GM12878 (cell line): Measurements from ENCODE around the gene CTNNA1. TPM values are rescaled to one million over a fixed set of nuclear protein-coding genes. Genes with fewer than 3 reads are reported as not detected.

Source experiments
- ATAC-seq: fragments of 200-7000 bp; cut with Tn5 transposase; 3 replicates; pipeline ENCODE4 v1.9.1; 2020; ENCODE audit warnings: mild to moderate bottlenecking, moderate library complexity
- BruUV-seq: library from RNA; stranded (reverse); fragments of 400-500 nt; replicated peaks from 2 replicates; lab custom pipeline; 2021; lab: Mats Ljungman, UMichigan
- CTCF ChIA-PET: fragments of 300-600 bp; sonication (Branson Sonifier 250); formaldehyde crosslinking; extraction: SDS; loops from one replicate; lab custom pipeline; 2021; ENCODE audit warnings: inconsistent platforms; lab: Yijun Ruan, JAX
- POLR2A ChIA-PET: fragments of 350-600 bp; formaldehyde crosslinking; extraction: SDS; loops from one replicate; lab custom pipeline; 2021; ENCODE audit warnings: inconsistent platforms; lab: Charles Lee
- RAD21 ChIA-PET: fragments of 300-600 bp; sonication (Branson Sonifier 250); formaldehyde crosslinking; loops from one replicate; lab custom pipeline; 2023; ENCODE audit warnings: antibody characterized with exemption; ENCODE audit not compliant: unreplicated experiment; lab: Charles Lee
- SMC1A ChIA-PET: fragments of 300-600 bp; sonication (Branson Sonifier 250); formaldehyde crosslinking; loops from one replicate; lab custom pipeline; 2023; ENCODE audit not compliant: unreplicated experiment, uncharacterized antibody; lab: Charles Lee
- DNase-seq: peaks from one replicate; pipeline ENCODE4 v3.0.0-alpha.2; 2011; ENCODE audit warnings: low read depth, low spot score
- FAIRE-seq: peaks from 3 replicates; lab custom pipeline; 2011; peaks lifted over from hg19 to GRCh38; lab: Jason Lieb, UNC
- H2AFZ ChIP-seq: 2 replicates; pipeline ENCODE4 v1.6.0; 2011; ENCODE audit warnings: low read depth, low read length, control low read depth; ENCODE audit not compliant: control insufficient read depth
- H3K27ac ChIP-seq: 2 replicates; pipeline ENCODE4 v1.5.1; 2011; ENCODE audit warnings: control low read depth; ENCODE audit not compliant: control insufficient read depth, insufficient read depth
- H3K27me3 ChIP-seq, 2 experiments: replicated peaks in 1 of 2; 2 replicates each; pipeline versions ENCODE4 v1.6.0 to v1.6.1; 2011; ENCODE audit warnings: low read length in 1 of 2; ENCODE audit not compliant: control insufficient read depth in 2 of 2, insufficient read depth in 2 of 2
- H3K36me3 ChIP-seq, 2 experiments: 2 replicates each; pipeline ENCODE4 v1.5.1; 2011; ENCODE audit warnings: low read length in 1 of 2; ENCODE audit not compliant: control insufficient read depth in 2 of 2, insufficient read depth in 2 of 2
- H3K4me1 ChIP-seq: 2 replicates; pipeline ENCODE4 v1.6.1; 2011; ENCODE audit warnings: mild to moderate bottlenecking, low read length, moderate library complexity, mixed read lengths; ENCODE audit not compliant: control insufficient read depth, insufficient read depth
- H3K4me2 ChIP-seq: 2 replicates; pipeline ENCODE4 v1.6.0; 2011; ENCODE audit warnings: control low read depth; ENCODE audit not compliant: control insufficient read depth, insufficient read depth
- H3K4me3 ChIP-seq: fragments of 200-600 bp; sonication (generic); 2 replicates; pipeline ENCODE4 v1.5.1; 2016
- H3K79me2 ChIP-seq: 2 replicates; pipeline ENCODE4 v1.6.0; 2011; ENCODE audit warnings: low read length; ENCODE audit not compliant: control insufficient read depth, insufficient read depth
- H3K9ac ChIP-seq: 2 replicates; pipeline ENCODE4 v1.8.0; 2011; ENCODE audit warnings: low read length, control low read depth, mixed read lengths; ENCODE audit not compliant: control insufficient read depth, insufficient read depth
- H3K9me3 ChIP-seq: replicated peaks from 3 replicates; pipeline ENCODE4 v1.5.1; 2011; ENCODE audit warnings: mild to moderate bottlenecking, low read length; ENCODE audit not compliant: control insufficient read depth, insufficient read depth
- H4K20me1 ChIP-seq: 2 replicates; pipeline ENCODE4 v1.6.0; 2011; ENCODE audit not compliant: control insufficient read depth, insufficient read depth
- BRCA1 ChIP-seq: IDR thresholded peaks from 2 replicates; pipeline ENCODE4 v1.6.1; 2011; ENCODE audit warnings: low read depth, low read length, improper control_type of control experiment
- CBFB ChIP-seq: IDR thresholded peaks from 2 replicates; pipeline ENCODE4 v1.6.1; 2016; ENCODE audit warnings: antibody characterized with exemption, low read depth
- CBX3 ChIP-seq: fragments of 200-600 bp; sonication (generic); IDR thresholded peaks from 2 replicates; pipeline ENCODE4 v1.6.1; 2016; ENCODE audit warnings: low read depth, borderline replicate concordance
- CREB1 ChIP-seq: IDR thresholded peaks from 2 replicates; pipeline ENCODE4 v1.6.1; 2012; ENCODE audit warnings: low read depth, mild to moderate bottlenecking, inconsistent platforms
- E2F8 ChIP-seq: fragments of 450-650 bp; IDR thresholded peaks from 2 replicates; pipeline ENCODE4 v1.6.1; 2018; ENCODE audit warnings: mild to moderate bottlenecking, low read depth, moderate library complexity; ENCODE audit not compliant: partially characterized antibody
- EZH2 ChIP-seq: IDR thresholded peaks from 2 replicates; pipeline ENCODE4 v1.6.1; 2012; ENCODE audit warnings: low read depth, mild to moderate bottlenecking, control low read depth, inconsistent platforms, low read length, borderline replicate concordance; ENCODE audit not compliant: control insufficient read depth
- HDGF ChIP-seq: fragments of 450-650 bp; IDR thresholded peaks from 2 replicates; pipeline ENCODE4 v1.6.1; 2016; ENCODE audit warnings: antibody characterized with exemption
- IKZF1 ChIP-seq: fragments of 450-650 bp; conservative IDR thresholded peaks from 2 replicates; pipeline ENCODE4 v1.6.1; 2017; ENCODE audit warnings: antibody characterized with exemption, mild to moderate bottlenecking
- IKZF2 ChIP-seq, 2 experiments: fragments of 450-650 bp; IDR thresholded peaks; 2 replicates each; pipeline ENCODE4 v1.6.1; 2017; ENCODE audit warnings: mild to moderate bottlenecking in 2 of 2, moderate library complexity in 2 of 2
- IRF4 ChIP-seq: IDR thresholded peaks from 2 replicates; pipeline ENCODE4 v1.6.1; 2011; ENCODE audit warnings: low read depth, low read length
- LARP7 ChIP-seq: fragments of 450-650 bp; IDR thresholded peaks from 2 replicates; pipeline ENCODE4 v1.6.1; 2017; ENCODE audit warnings: mild to moderate bottlenecking
- MEF2A ChIP-seq: IDR thresholded peaks from 2 replicates; pipeline ENCODE4 v1.6.1; 2011; ENCODE audit warnings: low read depth, mild to moderate bottlenecking, low read length, moderate library complexity; ENCODE audit not compliant: insufficient read depth
- NR2C2 ChIP-seq: IDR thresholded peaks from 2 replicates; pipeline ENCODE4 v1.6.1; 2011; ENCODE audit warnings: borderline replicate concordance, low read depth; ENCODE audit not compliant: control insufficient read depth, insufficient read length
- RUNX3 ChIP-seq: IDR thresholded peaks from 2 replicates; pipeline ENCODE4 v1.6.1; 2012; ENCODE audit warnings: low read length, inconsistent platforms
- SMC3 ChIP-seq: IDR thresholded peaks from 2 replicates; pipeline ENCODE4 v1.6.1; 2011; ENCODE audit warnings: low read length, improper control_type of control experiment, borderline replicate concordance
- SRF ChIP-seq, 2 experiments: IDR thresholded peaks; 2 replicates each; pipeline ENCODE4 v1.6.1; 2011; ENCODE audit warnings: low read depth in 2 of 2, low read length in 2 of 2, mild to moderate bottlenecking in 1 of 2, moderate library complexity in 1 of 2
- YBX1 ChIP-seq: fragments of 450-650 bp; IDR thresholded peaks from 2 replicates; pipeline ENCODE4 v1.6.1; 2016; ENCODE audit warnings: antibody characterized with exemption
- WGBS: methylation state at CpG from one replicate; pipeline ENCODE4 v1.1.6; 2016; ENCODE audit warnings: low lambda C conversion rate; ENCODE audit not compliant: insufficient replicate concordance, insufficient coverage; ENCODE audit errors: missing lambda C conversion rate; 5-methylcytosine and 5-hydroxymethylcytosine counted together
- in situ Hi-C: fragments of 300-500 bp; cut with MboI; formaldehyde crosslinking; loops from 9 replicates; pipeline ENCODE4 v1.14.3; 2018; ENCODE audit warnings: mixed read lengths
- intact Hi-C: fragments of 100-400 bp; cut with micrococcal nuclease; formaldehyde crosslinking; loops from one replicate; pipeline ENCODE4 v1.14.2; 2022; ENCODE audit not compliant: unreplicated experiment
- polyA plus RNA-seq, 11 experiments: library from polyadenylated mRNA; depleted of rRNA in 4 of 11; unstranded in 6 of 11; stranded (reverse) in 5 of 11; fragments of >200 nt; fragmentation: Nextera tagmentation in 4 of 11; fragmentation: Illumina TruSeq in 1 of 11; extraction: Ambion mirVana in 4 of 11; extraction: Trizol in 1 of 11; gene quantifications; 1 replicate in 1 of 11; 2 replicates in 10 of 11; pipeline versions ENCODE4 v1.2.1 to v1.2.3, GENCODE V29; 2011 to 2016; ENCODE audit warnings: inconsistent platforms in 2 of 11, missing spikeins in 2 of 11, low read depth in 1 of 11
- total RNA-seq, 4 experiments: library from RNA; depleted of rRNA in 3 of 4; stranded (reverse); fragments of >200 nt in 3 of 4; fragmentation: Illumina TruSeq in 1 of 4; extraction: Trizol in 1 of 4; gene quantifications; 2 replicates each; pipeline versions ENCODE4 v1.2.1 to v1.2.3, GENCODE V29; 2013 to 2021
- TF ChIP-seq, protein P1 (sequence below): fragments of 450-650 bp; conservative IDR thresholded peaks from 2 replicates; pipeline ENCODE4 v1.6.1; 2017; ENCODE audit warnings: mild to moderate bottlenecking, moderate library complexity

Gene CTNNA1
- total and polyA plus RNA-seq, 10 of the 15 experiments (the other 5 are each of a cell fraction or from before 2014, with no cell fraction given) = 32.6 to 104 (median 57.7) TPM

DNA sequence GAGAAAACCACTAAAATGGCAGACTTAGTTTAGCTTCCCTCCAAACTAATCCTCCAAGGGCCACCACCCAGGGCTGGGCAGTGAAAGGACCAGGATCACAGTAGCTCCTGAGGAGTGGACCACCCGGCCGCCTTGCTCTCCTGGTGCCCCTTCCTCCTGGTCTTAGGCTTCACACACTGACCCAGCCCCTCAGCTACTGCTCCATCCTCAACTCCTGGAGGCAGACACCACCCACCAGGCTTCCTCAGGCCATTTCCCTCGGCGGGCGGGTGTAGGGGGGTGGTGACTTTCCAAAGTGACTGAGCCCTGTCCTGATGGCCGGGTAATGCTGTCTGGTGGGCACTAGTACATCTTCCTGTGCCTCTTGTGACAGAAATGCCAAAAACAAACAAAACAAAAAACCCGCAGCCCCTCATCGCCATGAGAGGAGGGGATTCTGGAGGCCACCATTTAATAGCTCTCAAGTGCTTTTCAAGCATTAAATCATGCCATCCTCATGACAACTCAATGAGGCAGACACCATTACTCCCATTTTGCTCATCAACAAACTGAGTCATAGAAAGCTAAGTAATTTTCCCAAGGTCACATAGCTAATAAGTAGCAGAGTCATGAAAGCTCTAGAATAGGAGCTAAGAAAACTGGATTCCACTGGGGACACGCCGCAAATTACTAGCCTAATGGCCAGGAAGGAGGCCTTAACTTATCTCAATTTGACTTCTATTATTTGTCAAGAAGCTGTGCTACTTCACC lies 213.2 kb downstream of the CTNNA1 start:
- H3K27me3 ChIP-seq = no peaks in the 10 kb centered on the region
- no peak overlapping the region for H3K4me2 ChIP-seq
- H3K36me3 ChIP-seq = peaks cover 0 to 8% of the 10 kb centered on the region in 2 experiments; a peak in 1 of 4 replicates
- in situ Hi-C loops = no loop called here
- CTCF ChIA-PET = interaction anchor here (1.1 kb wide), 1 partner anchor 13 kb away, joined by 3 read pairs; no protein-coding TSS in a partner anchor
- POLR2A ChIA-PET = no interaction called here
- no peaks in the 10 kb centered on the region for H4K20me1 ChIP-seq
- H3K9ac ChIP-seq = no peak overlapping the region
- RAD21 ChIA-PET = no interaction called here
- SMC1A ChIA-PET = interaction anchor here (0.6 to 2.3 kb wide), 2 partner anchors 10 to 166 kb away, joined by 3 to 8 read pairs; no protein-coding TSS in a partner anchor
- no peak overlapping the region for H3K27ac ChIP-seq
- no peaks in the 10 kb centered on the region for H3K9me3 ChIP-seq
- ATAC-seq (no peak), FAIRE-seq (no peak), DNase-seq (no peak)
- H3K79me2 ChIP-seq = no peaks in the 10 kb centered on the region
- H3K4me1 ChIP-seq = no peaks in the 10 kb centered on the region
- no TSS peak for BruUV-seq
- 90% methylated on average over 10 of the region's 10 CpGs for WGBS
- intact Hi-C loops = no loop called here
- TF ChIP-seq SRF (IDR thresholded peaks at IDR 0.05; ENCODE audit: low read depth in 2 of 2, low read length in 2 of 2) (no peak), E2F8 (no peak), NR2C2 (no peak), RUNX3 (no peak), BRCA1 (no peak), LARP7 (no peak), IKZF2 (IDR thresholded peaks at IDR 0.05) (no peak), HDGF (no peak), MEF2A (no peak), IRF4 (no peak), CREB1 (no peak), CBFB (no peak), IKZF1 (no peak), YBX1 (no peak), CBX3 (no peak), SMC3 (no peak), EZH2 (no peak)
- TF ChIP-seq, protein P1, sequence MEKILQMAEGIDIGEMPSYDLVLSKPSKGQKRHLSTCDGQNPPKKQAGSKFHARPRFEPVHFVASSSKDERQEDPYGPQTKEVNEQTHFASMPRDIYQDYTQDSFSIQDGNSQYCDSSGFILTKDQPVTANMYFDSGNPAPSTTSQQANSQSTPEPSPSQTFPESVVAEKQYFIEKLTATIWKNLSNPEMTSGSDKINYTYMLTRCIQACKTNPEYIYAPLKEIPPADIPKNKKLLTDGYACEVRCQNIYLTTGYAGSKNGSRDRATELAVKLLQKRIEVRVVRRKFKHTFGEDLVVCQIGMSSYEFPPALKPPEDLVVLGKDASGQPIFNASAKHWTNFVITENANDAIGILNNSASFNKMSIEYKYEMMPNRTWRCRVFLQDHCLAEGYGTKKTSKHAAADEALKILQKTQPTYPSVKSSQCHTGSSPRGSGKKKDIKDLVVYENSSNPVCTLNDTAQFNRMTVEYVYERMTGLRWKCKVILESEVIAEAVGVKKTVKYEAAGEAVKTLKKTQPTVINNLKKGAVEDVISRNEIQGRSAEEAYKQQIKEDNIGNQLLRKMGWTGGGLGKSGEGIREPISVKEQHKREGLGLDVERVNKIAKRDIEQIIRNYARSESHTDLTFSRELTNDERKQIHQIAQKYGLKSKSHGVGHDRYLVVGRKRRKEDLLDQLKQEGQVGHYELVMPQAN = no peak
- no peak overlapping the region for H2AFZ ChIP-seq
- no peak overlapping the region for H3K4me3 ChIP-seq
